Cardiac muscle cell (in vitro differentiated cells and primary cell): ENCODE results near the gene RHBDD1. TPM values are rescaled to one million over a fixed set of nuclear protein-coding genes. Genes with fewer than 3 reads are reported as not detected.

Experiments used
- DNase-seq, 2 donors: peaks; one replicate each; pipeline versions ENCODE4 v3.0.0 to v3.0.0-alpha.2; 2010 to 2017; ENCODE audit warnings: low read depth in 1 of 2, low spot score in 1 of 2
- H3K27ac ChIP-seq: fragments of 200-600 bp; sonication (generic); 2 replicates; pipeline ENCODE4 v1.5.1; 2016
- H3K27me3 ChIP-seq: fragments of 200-600 bp; sonication (generic); 2 replicates; pipeline ENCODE4 v1.6.0; 2016; ENCODE audit warnings: control low read depth
- H3K36me3 ChIP-seq: fragments of 200-600 bp; sonication (generic); 2 replicates; pipeline ENCODE4 v1.5.1; 2016; ENCODE audit warnings: control low read depth
- H3K4me1 ChIP-seq: fragments of 200-600 bp; sonication (generic); 2 replicates; pipeline ENCODE4 v1.8.1; 2017; ENCODE audit warnings: low read depth, mild to moderate bottlenecking, mixed run types
- H3K4me3 ChIP-seq: fragments of 200-600 bp; sonication (generic); 2 replicates; pipeline ENCODE4 v1.5.1; 2016; ENCODE audit warnings: mild to moderate bottlenecking
- H3K9me3 ChIP-seq: fragments of 200-600 bp; sonication (generic); 2 replicates; pipeline ENCODE4 v1.5.1; 2017; ENCODE audit warnings: low read depth, mild to moderate bottlenecking, control low read depth
- polyA plus RNA-seq: library from polyadenylated mRNA; unstranded; fragments of >200 nt; fragmentation: Nextera tagmentation; extraction: Ambion mirVana; gene quantifications from 2 replicates; pipeline ENCODE4 v1.2.1, GENCODE V29; 2016
- total RNA-seq: library from RNA; depleted of rRNA; stranded (reverse); fragments of >200 nt; gene quantifications from 2 replicates; pipeline ENCODE4 v1.2.3, GENCODE V29; 2016
- TF ChIP-seq, protein P1 (sequence below): IDR thresholded peaks from 2 replicates; pipeline ENCODE4 v1.5.1; 2012; ENCODE audit warnings: low read depth, mild to moderate bottlenecking, low read length

Gene RHBDD1
- total and polyA plus RNA-seq, 2 experiments from 2014 or later: 6.3 to 12.9 TPM

DNA sequence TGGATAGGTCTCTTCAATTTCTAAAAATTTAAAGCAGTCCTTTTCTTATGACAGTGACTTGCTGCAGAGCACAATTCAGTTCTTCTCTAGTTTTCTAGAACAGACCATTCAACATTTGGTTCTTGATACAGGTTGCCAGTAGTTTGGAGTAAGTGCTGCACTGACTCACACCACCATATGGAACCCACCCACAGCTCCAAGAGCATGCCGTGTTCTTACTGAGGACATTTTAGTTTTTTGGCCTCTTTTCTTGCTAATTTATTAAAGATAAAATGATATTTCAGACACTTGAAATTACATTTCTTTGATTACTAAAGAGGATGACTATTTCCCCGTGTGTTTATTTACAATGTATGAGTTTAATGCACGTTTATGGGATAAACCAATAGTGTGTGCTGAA, 208.1 kb downstream of the RHBDD1 start:
- no peak overlapping the region for H3K27ac ChIP-seq
- DNase-seq: no peak
- H3K27me3 ChIP-seq: no peaks in the 10 kb centered on the region
- H3K4me1 ChIP-seq: no peaks in the 10 kb centered on the region
- TF ChIP-seq, protein P1, sequence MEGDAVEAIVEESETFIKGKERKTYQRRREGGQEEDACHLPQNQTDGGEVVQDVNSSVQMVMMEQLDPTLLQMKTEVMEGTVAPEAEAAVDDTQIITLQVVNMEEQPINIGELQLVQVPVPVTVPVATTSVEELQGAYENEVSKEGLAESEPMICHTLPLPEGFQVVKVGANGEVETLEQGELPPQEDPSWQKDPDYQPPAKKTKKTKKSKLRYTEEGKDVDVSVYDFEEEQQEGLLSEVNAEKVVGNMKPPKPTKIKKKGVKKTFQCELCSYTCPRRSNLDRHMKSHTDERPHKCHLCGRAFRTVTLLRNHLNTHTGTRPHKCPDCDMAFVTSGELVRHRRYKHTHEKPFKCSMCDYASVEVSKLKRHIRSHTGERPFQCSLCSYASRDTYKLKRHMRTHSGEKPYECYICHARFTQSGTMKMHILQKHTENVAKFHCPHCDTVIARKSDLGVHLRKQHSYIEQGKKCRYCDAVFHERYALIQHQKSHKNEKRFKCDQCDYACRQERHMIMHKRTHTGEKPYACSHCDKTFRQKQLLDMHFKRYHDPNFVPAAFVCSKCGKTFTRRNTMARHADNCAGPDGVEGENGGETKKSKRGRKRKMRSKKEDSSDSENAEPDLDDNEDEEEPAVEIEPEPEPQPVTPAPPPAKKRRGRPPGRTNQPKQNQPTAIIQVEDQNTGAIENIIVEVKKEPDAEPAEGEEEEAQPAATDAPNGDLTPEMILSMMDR: no peak
- H3K9me3 ChIP-seq: no peaks in the 10 kb centered on the region
- H3K36me3 ChIP-seq: no peaks in the 10 kb centered on the region
- no peak overlapping the region for H3K4me3 ChIP-seq

Other genes with a start within 250 kb of the RHBDD1 start
- gene IRS1, start 36.2 kb upstream of the RHBDD1 start, total RNA-seq: 18.5 and 40.4 TPM in 2 replicates
- gene IRS1, start 36.2 kb upstream of the RHBDD1 start, polyA plus RNA-seq: 4.1 and 11.5 TPM in 2 replicates